IPS-20b (cell line): Measurements from ENCODE around the gene DLG2.

Source experiments
- H3K27ac ChIP-seq: one replicate; pipeline ENCODE4 v1.5.1; 2013; ENCODE audit warnings: low read length
- H3K27me3 ChIP-seq: 2 replicates; pipeline ENCODE4 v1.6.1; 2013; ENCODE audit warnings: mild to moderate bottlenecking, low read length, inconsistent platforms; ENCODE audit not compliant: insufficient read depth
- H3K36me3 ChIP-seq: 2 replicates; pipeline ENCODE4 v1.6.1; 2013; ENCODE audit warnings: low read depth, mild to moderate bottlenecking, inconsistent platforms, low read length, moderate library complexity; ENCODE audit not compliant: insufficient read depth
- H3K4me1 ChIP-seq: 2 replicates; pipeline ENCODE4 v1.6.1; 2013; ENCODE audit warnings: mild to moderate bottlenecking, control low read depth, inconsistent platforms, low read length, moderate library complexity; ENCODE audit not compliant: insufficient read depth
- H3K4me3 ChIP-seq: 2 replicates; pipeline ENCODE4 v1.5.1; 2013; ENCODE audit warnings: mild to moderate bottlenecking, low read length, inconsistent platforms
- H3K9ac ChIP-seq: 2 replicates; pipeline ENCODE4 v1.6.1; 2013; ENCODE audit warnings: low read depth, mild to moderate bottlenecking, inconsistent platforms, low read length, moderate library complexity
- H3K9me3 ChIP-seq: 2 replicates; pipeline ENCODE4 v1.6.1; 2013; ENCODE audit warnings: mild to moderate bottlenecking, low read depth, low read length, inconsistent platforms; ENCODE audit not compliant: insufficient read depth

Gene DLG2

DNA sequence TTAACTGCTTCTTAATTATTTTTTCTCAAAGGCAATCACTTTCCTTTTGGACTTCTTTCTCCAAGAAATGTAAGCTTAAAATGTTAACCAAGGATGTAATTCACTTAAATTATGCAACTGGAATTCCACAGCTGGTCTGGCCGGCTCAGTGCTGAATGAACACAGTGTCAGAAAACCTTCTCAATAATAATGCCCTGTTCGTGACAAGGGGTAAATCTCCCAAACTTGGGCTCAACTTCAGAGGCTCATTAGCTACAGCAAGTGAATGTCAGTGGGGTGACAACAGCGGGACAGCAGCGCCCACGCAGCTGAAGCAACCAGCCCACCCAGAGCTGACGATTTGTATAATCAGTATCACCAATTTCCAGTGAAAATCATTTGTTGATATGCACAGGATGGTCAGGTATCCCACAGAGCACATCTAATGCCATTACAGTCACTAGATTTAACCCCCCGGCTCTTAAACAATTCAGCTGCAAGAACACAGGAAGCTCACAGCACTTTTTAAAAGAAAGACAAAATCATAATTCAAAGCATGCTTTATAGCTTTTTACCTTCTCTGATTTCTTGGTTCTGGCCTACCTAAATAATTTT, 704.8 kb downstream of the DLG2 start:
- Histone ChIP-seq H3K9ac (peak overlapping the region; percentile 56; the same call in 1 of the 2 replicates), H3K27me3 (peaks cover 9% of the 10 kb centered on the region; the same call in 1 of the 2 replicates), H3K36me3 (no peaks in the 10 kb centered on the region), H3K4me3 (peak overlapping the region; percentile 61), H3K4me1 (peaks cover 36% of the 10 kb centered on the region; the same call in 1 of the 2 replicates), H3K27ac (no peak overlapping the region), H3K9me3 (no peaks in the 10 kb centered on the region)

DNA sequence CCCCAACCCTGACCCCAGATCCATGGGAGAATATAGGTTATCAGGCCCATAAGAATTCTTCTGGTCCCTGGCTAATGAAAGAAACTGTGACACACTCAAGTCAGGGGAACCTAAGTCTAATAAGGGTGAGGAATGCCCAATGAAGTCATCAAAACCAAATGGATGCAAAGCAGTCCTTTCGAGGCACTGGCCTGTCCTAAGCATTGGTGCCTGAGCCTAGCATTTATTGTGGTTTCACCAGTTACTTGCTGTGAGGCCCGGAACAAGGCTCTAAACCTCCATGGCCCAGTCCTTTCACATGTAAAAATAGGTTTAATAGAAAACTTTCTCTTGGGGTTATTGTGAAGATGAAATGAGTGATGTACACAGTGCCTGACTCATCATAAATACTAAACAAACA, 712.6 kb downstream of the DLG2 start:
- H3K9me3 ChIP-seq: no peaks in the 10 kb centered on the region
- no peaks in the 10 kb centered on the region for H3K27me3 ChIP-seq
- no peak overlapping the region for H3K4me3 ChIP-seq
- peak overlapping the region; percentile 40 for H3K27ac ChIP-seq
- H3K36me3 ChIP-seq: no peaks in the 10 kb centered on the region
- no peak overlapping the region for H3K9ac ChIP-seq
- peaks cover 18% of the 10 kb centered on the region; the same call in 1 of the 2 replicates for H3K4me1 ChIP-seq

DNA sequence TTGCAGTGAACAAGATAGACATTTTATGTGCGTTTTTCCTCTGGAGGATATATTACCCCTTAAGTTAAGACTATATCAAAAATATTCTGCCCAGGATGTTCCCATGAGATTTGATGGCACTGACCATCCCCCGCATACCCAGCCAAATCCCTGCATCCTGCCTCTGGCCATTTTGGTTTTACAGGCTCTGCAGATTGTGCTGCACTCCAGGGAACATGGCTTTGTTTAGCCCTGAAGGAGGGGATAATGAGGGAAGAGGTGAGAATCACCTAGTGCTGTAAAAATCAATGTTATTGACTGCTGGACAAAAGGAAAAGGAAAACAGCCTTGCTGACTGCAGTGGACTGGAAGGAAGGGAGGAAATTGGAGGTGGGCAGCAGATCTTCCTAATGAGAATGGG, 717.4 kb downstream of the DLG2 start:
- no peaks in the 10 kb centered on the region for H3K9me3 ChIP-seq
- no peaks in the 10 kb centered on the region for H3K36me3 ChIP-seq
- no peaks in the 10 kb centered on the region for H3K27me3 ChIP-seq
- H3K4me3 ChIP-seq: no peak overlapping the region
- no peak overlapping the region for H3K27ac ChIP-seq
- no peak overlapping the region; the same call in 1 of the 2 replicates for H3K9ac ChIP-seq
- H3K4me1 ChIP-seq: peaks cover 19% of the 10 kb centered on the region; the same call in 1 of the 2 replicates

DNA sequence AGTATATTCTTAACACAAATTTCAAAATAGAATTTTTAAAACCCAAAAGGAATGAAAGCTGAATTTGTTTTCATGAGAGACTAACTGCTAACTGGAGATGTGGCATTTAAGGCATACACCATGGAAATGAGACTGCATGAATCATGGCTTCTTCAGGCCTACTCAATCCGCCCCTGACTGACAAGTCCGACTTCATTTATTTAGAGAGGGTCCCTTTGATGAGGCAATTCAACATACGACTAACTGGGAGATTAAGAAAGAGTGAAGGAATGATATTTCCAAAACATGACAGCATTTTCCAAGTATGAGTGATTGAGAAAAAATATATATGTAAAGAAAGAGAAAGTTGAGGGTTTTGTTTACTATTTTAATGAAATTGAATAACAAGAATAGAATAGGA, 720.1 kb downstream of the DLG2 start:
- Histone ChIP-seq H3K27ac (no peak overlapping the region), H3K4me3 (no peak overlapping the region), H3K27me3 (no peaks in the 10 kb centered on the region), H3K9me3 (no peaks in the 10 kb centered on the region), H3K4me1 (peaks cover 9% of the 10 kb centered on the region; the same call in 1 of the 2 replicates), H3K36me3 (no peaks in the 10 kb centered on the region), H3K9ac (no peak overlapping the region)

DNA sequence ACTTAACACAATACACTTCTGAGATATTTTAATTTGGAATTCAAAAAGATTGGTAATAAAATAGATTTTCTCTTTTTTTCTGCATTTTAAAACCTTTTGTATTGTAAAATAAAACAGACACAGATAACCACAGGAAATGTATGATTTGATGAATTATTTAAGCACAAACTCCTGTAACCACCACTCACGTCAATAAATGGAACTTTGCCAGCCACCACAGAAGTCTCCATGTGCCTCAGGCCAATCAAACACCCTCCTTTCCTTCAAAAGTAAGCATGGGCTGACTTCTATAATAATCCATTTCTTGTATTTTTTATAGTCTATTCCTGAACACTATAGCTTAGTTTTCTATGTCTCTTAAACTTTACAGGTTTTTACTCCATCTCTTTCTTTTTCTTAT, 721.7 kb downstream of the DLG2 start:
- Histone ChIP-seq H3K4me3 (no peak overlapping the region), H3K9ac (no peak overlapping the region), H3K27ac (no peak overlapping the region), H3K9me3 (no peaks in the 10 kb centered on the region), H3K4me1 (peaks cover 9% of the 10 kb centered on the region; the same call in 1 of the 2 replicates), H3K36me3 (no peaks in the 10 kb centered on the region), H3K27me3 (no peaks in the 10 kb centered on the region)

DNA sequence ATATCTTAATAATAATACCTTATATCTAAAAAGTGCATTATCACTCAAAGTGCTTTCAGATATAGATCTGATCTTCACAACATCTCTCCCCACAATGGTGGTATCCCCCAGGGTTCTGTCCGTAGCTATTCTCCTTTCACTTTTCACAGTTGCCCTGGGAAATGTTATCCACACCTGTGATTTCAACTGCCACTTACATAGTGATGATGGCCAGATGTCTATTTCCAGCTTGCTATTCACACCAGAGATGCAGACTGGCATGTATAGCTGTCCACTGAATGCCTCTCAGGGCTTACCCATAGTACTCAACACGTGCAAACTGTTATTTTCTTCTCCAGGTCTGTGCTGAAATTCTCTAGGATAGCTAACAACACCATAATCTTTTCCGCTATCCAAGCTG, 724.7 kb downstream of the DLG2 start:
- no peaks in the 10 kb centered on the region for H3K4me1 ChIP-seq
- H3K4me3 ChIP-seq: no peak overlapping the region
- H3K27me3 ChIP-seq: no peaks in the 10 kb centered on the region
- H3K9ac ChIP-seq: no peak overlapping the region
- H3K36me3 ChIP-seq: no peaks in the 10 kb centered on the region
- H3K9me3 ChIP-seq: no peaks in the 10 kb centered on the region
- no peak overlapping the region for H3K27ac ChIP-seq

DNA sequence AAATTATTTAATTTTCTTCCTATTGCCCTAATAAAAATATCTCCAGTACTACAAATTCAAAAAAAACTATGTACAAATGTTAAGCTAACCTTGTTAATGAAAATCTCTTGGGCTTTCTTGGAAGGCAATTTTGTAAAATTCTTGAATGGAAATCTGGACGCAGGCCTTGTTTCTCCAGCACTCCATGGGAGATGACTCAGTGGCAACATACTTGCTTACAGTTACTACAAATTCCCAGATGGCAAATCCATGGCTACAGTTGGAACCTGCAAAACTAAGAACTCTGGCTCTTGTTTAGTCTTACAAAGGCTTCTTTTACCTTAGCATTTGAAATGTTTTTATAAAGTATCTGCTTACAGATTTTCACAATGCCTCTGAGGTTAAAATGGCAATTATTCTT, 725.2 kb downstream of the DLG2 start:
- Histone ChIP-seq H3K9me3 (no peaks in the 10 kb centered on the region), H3K9ac (no peak overlapping the region), H3K36me3 (no peaks in the 10 kb centered on the region), H3K27ac (no peak overlapping the region), H3K4me1 (no peaks in the 10 kb centered on the region), H3K4me3 (no peak overlapping the region), H3K27me3 (no peaks in the 10 kb centered on the region)

DNA sequence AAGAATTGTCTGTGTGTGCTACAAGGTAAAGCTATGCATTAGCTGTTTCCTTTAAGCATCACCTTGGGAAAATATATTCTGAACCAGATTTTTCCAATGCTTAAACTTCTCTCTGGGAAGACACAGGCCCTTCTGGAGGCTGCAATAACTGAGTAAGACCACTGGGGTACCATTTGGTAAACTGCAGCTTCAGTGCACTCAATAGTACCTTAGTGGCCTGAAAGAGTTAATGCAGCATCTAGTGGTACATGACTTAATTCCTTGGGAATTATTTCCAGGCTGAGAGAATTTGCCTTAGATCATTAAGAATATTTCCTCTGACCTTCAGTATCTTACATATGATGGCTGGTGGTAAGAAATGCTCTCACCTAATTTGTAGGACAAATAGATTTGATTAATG, 727.4 kb downstream of the DLG2 start:
- no peak overlapping the region for H3K27ac ChIP-seq
- H3K4me3 ChIP-seq: no peak overlapping the region
- no peaks in the 10 kb centered on the region for H3K9me3 ChIP-seq
- H3K9ac ChIP-seq: no peak overlapping the region
- no peaks in the 10 kb centered on the region for H3K27me3 ChIP-seq
- no peaks in the 10 kb centered on the region for H3K36me3 ChIP-seq
- no peaks in the 10 kb centered on the region for H3K4me1 ChIP-seq

DNA sequence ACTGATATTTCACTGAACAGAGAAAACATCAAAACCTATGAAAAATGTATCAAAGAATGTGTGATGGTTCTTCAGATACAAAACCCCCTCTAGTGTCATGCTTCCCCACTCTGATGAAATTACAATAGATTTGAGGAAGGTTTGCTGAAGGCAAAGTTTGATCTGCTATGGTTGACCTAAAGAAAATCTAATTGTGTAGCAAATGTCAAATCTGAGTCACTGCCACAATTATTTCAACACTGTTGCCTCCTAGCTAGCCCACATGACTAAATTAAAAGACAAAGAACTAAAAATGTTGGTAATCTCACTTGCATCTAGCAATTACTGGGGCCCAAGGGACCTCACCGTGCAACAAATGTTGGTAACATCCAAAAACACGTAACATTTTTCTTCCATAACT, 728.0 kb downstream of the DLG2 start:
- no peak overlapping the region for H3K4me3 ChIP-seq
- no peaks in the 10 kb centered on the region for H3K27me3 ChIP-seq
- H3K9me3 ChIP-seq: no peaks in the 10 kb centered on the region
- H3K27ac ChIP-seq: no peak overlapping the region
- H3K9ac ChIP-seq: no peak overlapping the region
- H3K4me1 ChIP-seq: no peaks in the 10 kb centered on the region
- no peaks in the 10 kb centered on the region for H3K36me3 ChIP-seq

DNA sequence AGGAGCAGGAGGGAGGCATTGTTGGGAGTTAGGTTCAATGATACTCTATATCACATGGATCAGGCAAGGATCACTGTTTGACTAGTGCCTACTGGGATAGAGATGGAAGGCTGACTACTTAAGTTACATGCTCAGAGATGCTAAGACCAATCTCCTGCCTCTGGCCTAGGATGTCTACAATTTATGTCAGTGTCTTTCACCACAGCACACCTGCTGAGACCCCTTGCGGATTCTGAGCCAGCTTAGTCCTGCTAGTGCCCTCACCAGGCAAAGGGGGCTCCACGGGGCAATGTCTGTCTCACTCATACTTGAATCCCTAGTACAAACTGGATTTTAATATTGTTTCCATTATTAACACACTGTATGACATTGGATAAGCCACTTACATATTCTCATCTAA, 732.5 kb downstream of the DLG2 start:
- Histone ChIP-seq H3K4me1 (no peaks in the 10 kb centered on the region), H3K9ac (no peak overlapping the region), H3K36me3 (no peaks in the 10 kb centered on the region), H3K27me3 (no peaks in the 10 kb centered on the region), H3K4me3 (no peak overlapping the region), H3K27ac (no peak overlapping the region), H3K9me3 (no peaks in the 10 kb centered on the region)

DNA sequence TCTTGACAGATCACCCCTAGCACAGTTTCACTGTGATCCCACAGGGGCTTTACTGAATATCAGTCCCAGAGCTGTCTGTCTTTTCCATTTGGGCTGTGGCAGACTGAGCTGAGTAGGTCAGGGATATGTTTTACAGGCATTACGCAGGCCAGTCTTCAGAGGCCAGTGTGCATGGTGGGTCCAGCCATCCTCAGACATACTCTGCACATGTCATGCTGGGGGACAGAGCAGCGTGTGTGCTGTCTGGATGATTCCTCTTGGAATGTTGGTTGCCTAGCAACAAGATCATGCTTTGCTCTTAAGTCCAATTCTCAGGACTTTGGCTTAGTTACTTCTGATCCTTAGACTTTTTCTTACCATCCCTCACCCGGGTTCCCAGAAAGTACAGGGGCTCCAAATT, 736.5 kb downstream of the DLG2 start:
- Histone ChIP-seq H3K36me3 (no peaks in the 10 kb centered on the region), H3K9ac (no peak overlapping the region), H3K27me3 (no peaks in the 10 kb centered on the region), H3K4me1 (no peaks in the 10 kb centered on the region), H3K9me3 (no peaks in the 10 kb centered on the region), H3K27ac (no peak overlapping the region), H3K4me3 (no peak overlapping the region)

DNA sequence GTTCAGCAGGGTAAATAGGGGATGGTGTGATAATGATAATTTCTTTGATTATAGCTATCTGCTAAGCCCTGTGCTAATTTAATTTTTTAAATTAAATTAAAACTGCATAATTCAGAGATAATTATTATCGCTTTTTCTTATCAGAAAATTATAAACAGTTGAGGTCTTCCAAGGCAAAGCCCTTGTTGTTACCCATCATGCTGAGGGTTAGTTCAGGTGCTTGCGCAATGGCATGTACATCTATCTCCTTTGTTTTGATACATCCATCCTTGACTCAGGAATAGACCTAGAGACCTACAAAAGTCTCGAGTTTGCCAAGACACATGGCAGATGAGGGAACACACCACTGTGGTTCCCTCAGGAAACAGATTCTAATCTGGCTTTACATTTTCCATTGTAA, 737.6 kb downstream of the DLG2 start:
- H3K36me3 ChIP-seq: no peaks in the 10 kb centered on the region

More for the DNA sequence above, 737.6 kb downstream of the DLG2 start:
- Histone ChIP-seq H3K27ac (no peak overlapping the region), H3K4me1 (no peaks in the 10 kb centered on the region), H3K9ac (no peak overlapping the region), H3K4me3 (no peak overlapping the region), H3K9me3 (no peaks in the 10 kb centered on the region), H3K27me3 (no peaks in the 10 kb centered on the region)
